Upper lobe of left lung (tissue), 6 donors: ENCODE measurements around the gene CMYA5. TPM values are rescaled to one million over a fixed set of nuclear protein-coding genes. Genes with fewer than 3 reads are reported as not detected.

Source experiments
- ATAC-seq, 2 donors: fragments of 200-7000 bp; cut with Tn5 transposase; one replicate each; pipeline ENCODE4 v1.9.1; 2022; ENCODE audit warnings: mild to moderate bottlenecking in 2 of 2, moderate library complexity in 2 of 2; ENCODE audit not compliant: low FRiP score in 2 of 2
- DNase-seq, 2 donors: peaks; one replicate each; pipeline ENCODE4 v3.0.0-alpha.2; 2019 to 2020
- H3K27ac ChIP-seq, 4 donors: fragments of 200-600 bp; sonication (generic); one replicate each; pipeline ENCODE4 v1.5.1; 2016 to 2019
- H3K27me3 ChIP-seq, 4 donors: fragments of 200-600 bp; sonication (generic); one replicate each; pipeline ENCODE4 v1.5.1; 2017 to 2019
- H3K36me3 ChIP-seq, 4 donors: fragments of 200-600 bp; sonication (generic); one replicate each; pipeline ENCODE4 v1.5.1; 2016 to 2019
- H3K4me1 ChIP-seq, 4 donors: fragments of 200-600 bp; sonication (generic); one replicate each; pipeline ENCODE4 v1.5.1; 2018 to 2019
- H3K4me3 ChIP-seq, 4 donors: fragments of 200-600 bp; sonication (generic); one replicate each; pipeline ENCODE4 v1.5.1; 2017 to 2019; ENCODE audit warnings: mild to moderate bottlenecking in 2 of 4, moderate library complexity in 1 of 4
- H3K9me3 ChIP-seq, 4 donors: fragments of 200-600 bp; sonication (generic); one replicate each; pipeline ENCODE4 v1.5.1; 2018 to 2019
- CTCF ChIP-seq, 6 experiments: fragments of 450-650 bp in 4 of 6; fragments of 200-600 bp in 2 of 6; sonication (generic) in 2 of 6; IDR thresholded peaks; one replicate each; pipeline ENCODE4 v1.5.1; 2016 to 2019; ENCODE audit warnings: antibody characterized with exemption in 6 of 6
- EP300 ChIP-seq, 4 donors: sonication (generic); formaldehyde crosslinking; IDR thresholded peaks; one replicate each; pipeline ENCODE4 v1.5.1; 2017; ENCODE audit warnings: antibody characterized with exemption in 4 of 4, control low read depth in 2 of 4
- POLR2A ChIP-seq, 4 donors: fragments of 450-650 bp; IDR thresholded peaks; one replicate each; pipeline ENCODE4 v1.5.1; 2016 to 2017; ENCODE audit warnings: antibody characterized with exemption in 4 of 4, mild to moderate bottlenecking in 2 of 4
- POLR2AphosphoS5 ChIP-seq, 2 donors: sonication (generic); formaldehyde crosslinking; IDR thresholded peaks; one replicate each; pipeline ENCODE4 v1.5.1; 2017; ENCODE audit warnings: antibody characterized with exemption in 2 of 2
- WGBS, 2 donors: methylation state at CpG; one replicate each; pipeline ENCODE4 v1.1.5; 2017 to 2018; 5-methylcytosine and 5-hydroxymethylcytosine counted together
- total RNA-seq, 6 donors: library from RNA; depleted of rRNA in 4 of 6; stranded (reverse); fragments of >200 nt in 4 of 6; gene quantifications; one replicate each; pipeline versions ENCODE4 v1.1.0 to v1.2.1, GENCODE V29; 2016 to 2021
- donor health status: DM: no; HTN: no; CAD: no; lungs with moderate emphysema.
- donor health status: DM: no; HTN: yes; CAD: no; lungs with severe emphysema.

The CMYA5 gene
- total RNA-seq, result 10 to 100 TPM in 1 of 6 donors, 1 to 10 TPM in 4, under 1 TPM in 1; 0.77 to 12.6 (median 3.6) TPM

GRCh38 chr5:79689541-79690466 is at the start of gene CMYA5:
CMYA5 (plus strand) TSS chr5:79689836; CDS start chr5:79689908, 72 bp downstream.
- peaks cover 0 to 17% (median 2%) of the 10 kb centered on the region in 4 donors for H3K36me3 ChIP-seq
- H3K9me3 ChIP-seq, result no peaks in the 10 kb centered on the region
- TF ChIP-seq POLR2AphosphoS5 (IDR thresholded peaks at IDR 0.05) (no peak), EP300 (IDR thresholded peaks at IDR 0.05) (no peak), POLR2A (IDR thresholded peaks at IDR 0.05) (peak in 1 of 4 donors; percentile 12), CTCF (IDR thresholded peaks at IDR 0.05) (no peak)
- DNase-seq, result peak; percentile 33 to 88
- peaks cover 0 to 6% (median 3%) of the 10 kb centered on the region in 4 donors for H3K4me1 ChIP-seq
- peak within 1 kb of the TSS; percentile 13 to 53 (median 46) for H3K4me3 ChIP-seq
- H3K27me3 ChIP-seq, result no peaks in the 10 kb centered on the region
- WGBS, 2 donors, result 54 to 71% methylated on average over 49 to 66 of the region's 74 CpGs
- ATAC-seq, result peak; percentile 40 to 89
- H3K27ac ChIP-seq, result peak within 1 kb of the TSS in 3 of 4 donors; percentile 11 to 80 (median 53)

GRCh38 chr5:79640571-79641055 is 49.0 kb upstream of the CMYA5 start:
- H3K27ac ChIP-seq, result no peak overlapping the region
- no peak overlapping the region for H3K4me3 ChIP-seq
- H3K36me3 ChIP-seq, result peaks cover 8 to 63% (median 13%) of the 10 kb centered on the region in 4 donors
- DNase-seq, result no peak
- no peaks in the 10 kb centered on the region for H3K4me1 ChIP-seq
- TF ChIP-seq CTCF (IDR thresholded peaks at IDR 0.05) (no peak), POLR2AphosphoS5 (IDR thresholded peaks at IDR 0.05) (no peak), POLR2A (IDR thresholded peaks at IDR 0.05) (no peak), EP300 (IDR thresholded peaks at IDR 0.05) (no peak)
- ATAC-seq, result no peak
- no peaks in the 10 kb centered on the region for H3K9me3 ChIP-seq
- 78 to 82% methylated on average over 4 of the region's 4 CpGs for WGBS, 2 donors
- no peaks in the 10 kb centered on the region for H3K27me3 ChIP-seq

GRCh38 chr5:79641414-79641813 is 48.2 kb upstream of the CMYA5 start:
- TF ChIP-seq POLR2A (IDR thresholded peaks at IDR 0.05) (no peak), EP300 (IDR thresholded peaks at IDR 0.05) (no peak), CTCF (IDR thresholded peaks at IDR 0.05) (no peak), POLR2AphosphoS5 (IDR thresholded peaks at IDR 0.05) (no peak)
- Histone ChIP-seq H3K9me3 (no peaks in the 10 kb centered on the region), H3K4me3 (no peak overlapping the region), H3K36me3 (peaks cover 11 to 71% (median 18%) of the 10 kb centered on the region in 4 donors), H3K27me3 (no peaks in the 10 kb centered on the region), H3K27ac (no peak overlapping the region), H3K4me1 (no peaks in the 10 kb centered on the region)
- ATAC-seq (no peak), DNase-seq (no peak)
- 94 to 98% methylated on average over 1 of the region's 1 CpG for WGBS, 2 donors

- H3K4me3 ChIP-seq, result no peak overlapping the region
- H3K9me3 ChIP-seq, result no peaks in the 10 kb centered on the region
- ATAC-seq, result no peak
- DNase-seq, result no peak
- no peaks in the 10 kb centered on the region for H3K4me1 ChIP-seq
- no peak for TF ChIP-seq CTCF (IDR thresholded peaks at IDR 0.05)
- TF ChIP-seq POLR2AphosphoS5 (IDR thresholded peaks at IDR 0.05), result no peak
- no peak overlapping the region for H3K27ac ChIP-seq
- 72 to 75% methylated on average over 1 of the region's 1 CpG for WGBS, 2 donors
- no peaks in the 10 kb centered on the region for H3K27me3 ChIP-seq
- peaks cover 11 to 76% (median 21%) of the 10 kb centered on the region in 4 donors for H3K36me3 ChIP-seq
These were observed 47.4 kb upstream of the CMYA5 start for GRCh38 chr5:79642210-79642609.
